ENCODE results near the gene TNNI3K. TPM values are rescaled to one million over a fixed set of nuclear protein-coding genes. Genes with fewer than 3 reads are reported as not detected.

Gene TNNI3K
- total and polyA plus RNA-seq, 2 of the 8 experiments (the other 6 are each of a cell fraction or from before 2014, with no cell fraction given): 0.41 to 0.48 TPM

DNA sequence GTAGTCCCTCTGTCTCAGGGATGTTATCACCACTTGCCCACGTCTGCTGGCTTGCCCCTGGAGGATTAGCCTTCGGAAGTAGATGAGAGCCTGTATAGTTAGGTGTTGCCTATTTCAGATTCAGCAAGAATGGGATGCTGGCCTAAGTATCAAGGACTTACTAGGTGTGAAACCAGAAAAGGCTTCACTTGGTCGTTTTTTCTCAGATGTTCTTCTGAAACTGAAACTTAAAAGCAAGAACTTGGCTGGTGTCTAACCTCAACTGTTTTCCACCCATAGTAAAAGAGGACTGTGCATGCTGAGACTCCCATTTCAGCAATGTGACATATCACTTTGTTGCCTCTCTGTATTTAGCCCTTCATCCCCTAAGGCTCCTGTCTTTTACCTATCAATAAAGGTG lies 344.2 kb downstream of the TNNI3K start:
- Histone ChIP-seq H3K4me2 (ENCODE audit: insufficient read depth in 1 of 2, low read depth in 2 of 2, low read length in 2 of 2) (no peak overlapping the region), H3K27ac (ENCODE audit: low read depth, low read length) (no peak overlapping the region), H2BK20ac (ENCODE audit: low read length) (no peak overlapping the region), H3K79me2 (ENCODE audit: control insufficient read depth in 1 of 2, insufficient read depth in 2 of 2, low read length in 2 of 2) (no peaks in the 10 kb centered on the region), H3K4ac (replicated peaks; ENCODE audit: insufficient read length, low read depth, low read length) (no peak overlapping the region), H2BK12ac (ENCODE audit: low read depth, low read length) (no peak overlapping the region), H4K91ac (replicated peaks; ENCODE audit: insufficient read length, low read length) (no peak overlapping the region), H3K36me3 (ENCODE audit: control insufficient read depth in 2 of 4, insufficient read depth in 4 of 4, low read length in 3 of 4) (no peaks in the 10 kb centered on the region), H4K8ac (ENCODE audit: extremely low read depth, insufficient read depth, low read length) (no peak overlapping the region), H2BK120ac (replicated peaks; ENCODE audit: low read depth, low read length) (peak overlapping the region; percentile 30), H3K27me3 (replicated peaks in 1 of 4; ENCODE audit: control insufficient read depth in 3 of 4, extremely low read depth in 1 of 4, insufficient read depth in 3 of 4, low read length in 3 of 4) (no peaks in the 10 kb centered on the region), H3K18ac (ENCODE audit: extremely low read depth, low read length) (no peak overlapping the region), H2AK5ac (ENCODE audit: low read depth, low read length) (no peak overlapping the region), H4K20me1 (replicated peaks in 1 of 2; ENCODE audit: control insufficient read depth in 1 of 2, insufficient read depth in 2 of 2, low read length in 2 of 2) (no peaks in the 10 kb centered on the region), H3K14ac (ENCODE audit: insufficient read length) (no peak overlapping the region), H2BK5ac (ENCODE audit: low read depth, low read length) (no peak overlapping the region), H4K5ac (ENCODE audit: insufficient read length, low read depth, low read length) (no peak overlapping the region), H3K9ac (replicated peaks in 1 of 4; ENCODE audit: extremely low read depth in 1 of 4, low read depth in 3 of 4, low read length in 3 of 4) (no peak overlapping the region), H3K4me1 (replicated peaks in 1 of 4; ENCODE audit: control insufficient read depth in 3 of 4, insufficient read depth in 4 of 4, low read length in 3 of 4) (peaks cover 0 to 2% (median 0%) of the 10 kb centered on the region in 4 experiments; a peak in 1 of 7 replicates), H3K56ac (replicated peaks; ENCODE audit: insufficient read length, low read depth, low read length) (no peak overlapping the region), H2BK15ac (ENCODE audit: low read length) (no peak overlapping the region), H3K23me2 (ENCODE audit: low read depth, low read length) (no peaks in the 10 kb centered on the region), H2AFZ (ENCODE audit: low read length) (no peak overlapping the region), H3K4me3 (ENCODE audit: extremely low read depth in 1 of 4, insufficient read depth in 2 of 4, low read depth in 3 of 4, low read length in 4 of 4) (no peak overlapping the region), H3K23ac (ENCODE audit: insufficient read length) (no peak overlapping the region), H3K79me1 (ENCODE audit: low read depth, low read length) (no peaks in the 10 kb centered on the region), H3K9me3 (ENCODE audit: insufficient read depth in 2 of 2, low read depth in 1 of 2, low read length in 1 of 2) (no peaks in the 10 kb centered on the region)
- DNase-seq (ENCODE audit: low read depth in 1 of 2, low spot score in 2 of 2) (no peak), FAIRE-seq (no peak)
- WGBS, 2 experiments (ENCODE audit: extremely low coverage in 1 of 2, insufficient coverage in 1 of 2, insufficient read length in 1 of 2, insufficient replicate concordance in 2 of 2, low coverage in 1 of 2, low lambda C conversion rate in 2 of 2, missing lambda C conversion rate in 1 of 2): 73% methylated on average over 3 of the region's 3 CpGs; no CpG with 5 or more reads in 1 of the 2 experiments
- ChIA-PET CTCF (ENCODE audit: partially characterized antibody) (no interaction called here), POLR2A (ENCODE audit: partially characterized antibody) (no interaction called here)
- TF ChIP-seq, protein P1, sequence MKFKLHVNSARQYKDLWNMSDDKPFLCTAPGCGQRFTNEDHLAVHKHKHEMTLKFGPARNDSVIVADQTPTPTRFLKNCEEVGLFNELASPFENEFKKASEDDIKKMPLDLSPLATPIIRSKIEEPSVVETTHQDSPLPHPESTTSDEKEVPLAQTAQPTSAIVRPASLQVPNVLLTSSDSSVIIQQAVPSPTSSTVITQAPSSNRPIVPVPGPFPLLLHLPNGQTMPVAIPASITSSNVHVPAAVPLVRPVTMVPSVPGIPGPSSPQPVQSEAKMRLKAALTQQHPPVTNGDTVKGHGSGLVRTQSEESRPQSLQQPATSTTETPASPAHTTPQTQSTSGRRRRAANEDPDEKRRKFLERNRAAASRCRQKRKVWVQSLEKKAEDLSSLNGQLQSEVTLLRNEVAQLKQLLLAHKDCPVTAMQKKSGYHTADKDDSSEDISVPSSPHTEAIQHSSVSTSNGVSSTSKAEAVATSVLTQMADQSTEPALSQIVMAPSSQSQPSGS (IDR thresholded peaks at IDR 0.05; ENCODE audit: low read length): no peak
- TF ChIP-seq SP2 (IDR thresholded peaks at IDR 0.05; ENCODE audit: low read length) (no peak), POLR2AphosphoS5 (IDR thresholded peaks at IDR 0.05; ENCODE audit: low read depth, low read length) (no peak), BCL11A (IDR thresholded peaks at IDR 0.05; ENCODE audit: low read depth in 2 of 2, low read length in 2 of 2) (no peak)

All from H1 (cell line).